ENCODE results near the gene PEDS1. TPM values are rescaled to one million over a fixed set of nuclear protein-coding genes. Genes with fewer than 3 reads are reported as not detected.

PEDS1 gene
- total and polyA plus RNA-seq, 2 of the 13 experiments (the other 11 are each of a cell fraction or from before 2014, with no cell fraction given), result 30.5 to 93.9 TPM

- TF ChIP-seq ZNF18 (CRISPR knock-in tag; IDR thresholded peaks at IDR 0.05; ENCODE audit: insufficient replicate concordance) (no peak), STAG1 (CRISPR knock-in tag; IDR thresholded peaks at IDR 0.05) (no peak), NR2C2 (CRISPR knock-in tag; IDR thresholded peaks at IDR 0.05; ENCODE audit: borderline replicate concordance) (0 out of 2 replicates have a peak, but pooled peaks have one; percentile 1), ZNF513 (CRISPR knock-in tag; conservative IDR thresholded peaks at IDR 0.05) (no peak), GTF2F1 (IDR thresholded peaks at IDR 0.05; ENCODE audit: low read length) (no peak), ZBTB46 (CRISPR knock-in tag; IDR thresholded peaks at IDR 0.05; ENCODE audit: borderline replicate concordance) (0 out of 2 replicates have a peak, but pooled peaks have one; percentile 10), CC2D1A (CRISPR knock-in tag; IDR thresholded peaks at IDR 0.05) (no peak), HNF4A (CRISPR knock-in tag; IDR thresholded peaks at IDR 0.05) (no peak), ZNF720 (CRISPR knock-in tag; IDR thresholded peaks at IDR 0.05) (no peak), CENPT (CRISPR knock-in tag; IDR thresholded peaks at IDR 0.05; ENCODE audit: low read depth) (no peak), TCF7 (IDR thresholded peaks at IDR 0.05; ENCODE audit: low read depth) (no peak), KAT8 (CRISPR knock-in tag; IDR thresholded peaks at IDR 0.05) (no peak), BCLAF1 (IDR thresholded peaks at IDR 0.05) (no peak), SIX4 (CRISPR knock-in tag; IDR thresholded peaks at IDR 0.05) (no peak), MTA1 (CRISPR knock-in tag; IDR thresholded peaks at IDR 0.05; ENCODE audit: borderline replicate concordance) (no peak), ZZZ3 (CRISPR knock-in tag; IDR thresholded peaks at IDR 0.05; ENCODE audit: borderline replicate concordance) (no peak), ZNF292 (CRISPR knock-in tag; IDR thresholded peaks at IDR 0.05; ENCODE audit: borderline replicate concordance, low read depth) (no peak), ZNF282 (IDR thresholded peaks at IDR 0.05; ENCODE audit: partially characterized antibody) (no peak), POLR2AphosphoS5 (IDR thresholded peaks at IDR 0.05; ENCODE audit: low read depth, low read length) (peak; percentile 53), PHF8 (CRISPR knock-in tag; IDR thresholded peaks at IDR 0.05) (peak; percentile 21; the same call in 1 of the 2 replicates)
These were observed 40.9 kb upstream of the PEDS1 start (continued) for GRCh38 chr20:50194422-50194830.

Measured in HepG2 (cell line).